Epithelial cell of proximal tubule (primary cell): ENCODE results near the gene SPRR2G. TPM values are rescaled to one million over a fixed set of nuclear protein-coding genes. Genes with fewer than 3 reads are reported as not detected.
"Not testable (repeated sequence)": the region's sequence is repeated elsewhere in the genome, so short reads cannot be mapped to it uniquely, and the experiment has no call there.

Experiments
- DNase-seq: peaks from one replicate; pipeline ENCODE4 v3.0.0-alpha.2; 2011; ENCODE audit warnings: low read depth
- H3K4me3 ChIP-seq: 2 replicates; pipeline ENCODE4 v1.5.1; 2011; ENCODE audit warnings: low read depth, mild to moderate bottlenecking, low read length
- CTCF ChIP-seq: conservative IDR thresholded peaks from 2 replicates; pipeline ENCODE4 v1.5.1; 2012; ENCODE audit warnings: low read depth, mild to moderate bottlenecking, low read length
- total RNA-seq: library from RNA; depleted of rRNA; stranded (reverse); fragments of >200 nt; gene quantifications from 2 replicates; pipeline ENCODE4 v1.2.3, GENCODE V29; 2015

Gene SPRR2G
- total RNA-seq, 1 donor from 2014 or later = not detected

- no peak overlapping the region for H3K4me3 ChIP-seq
- DNase-seq = no peak
- no peak for TF ChIP-seq CTCF
Measured at GRCh38 chr1:153119491-153119971, 31.2 kb downstream of the SPRR2G start.

GRCh38 chr1:153115264-153115663 is 35.4 kb downstream of the SPRR2G start:
- H3K4me3 ChIP-seq = not testable (repeated sequence)

GRCh38 chr1:153113416-153113815 is 37.3 kb downstream of the SPRR2G start, which contains the start of gene SPRR2F:
Gene SPRR2F, minus strand, starts transcription at chr1:153113516. Its CDS starts 783 bp downstream, at chr1:153112733.
- no peak for TF ChIP-seq CTCF
- no peak for DNase-seq
- no peak within 1 kb of the TSS for H3K4me3 ChIP-seq

More at GRCh38 chr1:153115264-153115663, 35.4 kb downstream of the SPRR2G start:
- not testable (repeated sequence) for DNase-seq

GRCh38 chr1:153112454-153112853 is 38.2 kb downstream of the SPRR2G start:
- H3K4me3 ChIP-seq, DNase-seq: not testable (repeated sequence)

- no peak for TF ChIP-seq CTCF
- no peak overlapping the region for H3K4me3 ChIP-seq
- no peak for DNase-seq
Measured at GRCh38 chr1:153100245-153100644, 50.4 kb downstream of the SPRR2G start.

Other genes starting within 250 kb of the SPRR2G start
- gene IVL, start 242.3 kb downstream of the SPRR2G start, total RNA-seq = 0.35 and 2.1 TPM in 2 replicates
- not detected in 2 replicates for gene SPRR5, start 203.7 kb downstream of the SPRR2G start, total RNA-seq
- gene SPRR4, start 180.2 kb downstream of the SPRR2G start, total RNA-seq = not detected in 2 replicates
- gene SPRR1A, start 166.8 kb downstream of the SPRR2G start, total RNA-seq = not detected in 2 replicates
- gene SPRR3, start 149.1 kb downstream of the SPRR2G start, total RNA-seq = not detected in 2 replicates
- 0.75 TPM in 1 of 2 replicates, not detected in the other for gene SPRR1B, start 119.7 kb downstream of the SPRR2G start, total RNA-seq
- gene SPRR2D, start 109.8 kb downstream of the SPRR2G start, total RNA-seq = not detected in 2 replicates
- 0.92 and 1.8 TPM in 2 replicates for gene SPRR2A, start 93.4 kb downstream of the SPRR2G start, total RNA-seq
- gene SPRR2B, start 79.3 kb downstream of the SPRR2G start, total RNA-seq = not detected in 2 replicates
- not detected in 2 replicates for gene SPRR2E, start 56.4 kb downstream of the SPRR2G start, total RNA-seq
- gene SPRR2F, start 37.4 kb downstream of the SPRR2G start, total RNA-seq = not detected in 2 replicates
- gene LELP1, start 52.5 kb upstream of the SPRR2G start, total RNA-seq = not detected in 2 replicates
- 0.72 TPM in 1 of 2 replicates, not detected in the other for gene PRR9, start 66.7 kb upstream of the SPRR2G start, total RNA-seq
- gene LORICRIN, start 108.8 kb upstream of the SPRR2G start, total RNA-seq = not detected in 2 replicates
- gene PGLYRP3, start 162.1 kb upstream of the SPRR2G start, total RNA-seq = not detected in 2 replicates
- gene PGLYRP4, start 198.0 kb upstream of the SPRR2G start, total RNA-seq = not detected in 2 replicates
- gene S100A9, start 207.0 kb upstream of the SPRR2G start, total RNA-seq = 18.9 and 88.6 TPM in 2 replicates
- gene S100A12, start 224.7 kb upstream of the SPRR2G start, total RNA-seq = not detected in 2 replicates
- gene S100A8, start 240.2 kb upstream of the SPRR2G start, total RNA-seq = not detected in 2 replicates